Measurements from ENCODE around the gene CELF4.

CELF4 gene

DNA sequence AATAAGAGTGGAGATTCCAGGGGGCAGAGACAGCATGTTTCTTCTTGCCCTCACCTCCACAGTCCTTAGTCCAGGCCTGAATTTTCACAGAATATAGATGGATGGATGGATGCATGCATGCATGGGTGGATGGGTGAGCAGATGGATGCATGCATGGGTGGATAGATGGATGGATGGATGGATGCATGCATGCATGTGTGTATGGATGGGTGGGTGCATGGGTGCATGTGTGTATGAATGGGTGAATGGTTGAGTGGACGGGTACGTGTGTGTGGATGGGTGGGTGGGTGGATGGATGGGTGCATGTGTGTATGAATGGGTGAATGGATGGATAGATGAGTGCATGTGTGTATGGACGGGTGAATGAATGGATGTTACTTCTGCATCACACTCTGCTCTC lies 153.3 kb downstream of the CELF4 start:
- no peak overlapping the region for H3K9ac ChIP-seq (ENCODE audit: low read length)
- H3K4me1 ChIP-seq (ENCODE audit: control insufficient read depth, insufficient read depth, low read length): peaks cover 18% of the 10 kb centered on the region
- H3K4me3 ChIP-seq (ENCODE audit: low read depth, low read length): no peak overlapping the region
- peaks cover 45% of the 10 kb centered on the region for H3K27me3 ChIP-seq (ENCODE audit: control insufficient read depth, insufficient read depth, low read length)
- H3K27ac ChIP-seq (ENCODE audit: low read depth, low read length): no peak overlapping the region
- no peaks in the 10 kb centered on the region for H3K9me3 ChIP-seq (ENCODE audit: control insufficient read depth, insufficient read depth, low read depth, low read length)
- H3K36me3 ChIP-seq (ENCODE audit: control insufficient read depth, insufficient read depth, low read length): no peaks in the 10 kb centered on the region

GRCh38 chr18:37409878-37410277 lies 155.7 kb downstream of the CELF4 start:
- H3K27me3 ChIP-seq (ENCODE audit: control insufficient read depth, insufficient read depth, low read length): peaks cover 30% of the 10 kb centered on the region
- H3K4me3 ChIP-seq (ENCODE audit: low read depth, low read length): no peak overlapping the region
- no peaks in the 10 kb centered on the region for H3K9me3 ChIP-seq (ENCODE audit: control insufficient read depth, insufficient read depth, low read depth, low read length)
- H3K36me3 ChIP-seq (ENCODE audit: control insufficient read depth, insufficient read depth, low read length): no peaks in the 10 kb centered on the region
- H3K27ac ChIP-seq (ENCODE audit: low read depth, low read length): no peak overlapping the region
- peaks cover 18% of the 10 kb centered on the region for H3K4me1 ChIP-seq (ENCODE audit: control insufficient read depth, insufficient read depth, low read length)
- no peak overlapping the region for H3K9ac ChIP-seq (ENCODE audit: low read length)

GRCh38 chr18:37408676-37409265 lies 156.8 kb downstream of the CELF4 start:
- H3K36me3 ChIP-seq (ENCODE audit: control insufficient read depth, insufficient read depth, low read length): no peaks in the 10 kb centered on the region
- H3K9me3 ChIP-seq (ENCODE audit: control insufficient read depth, insufficient read depth, low read depth, low read length): no peaks in the 10 kb centered on the region
- no peak overlapping the region for H3K27ac ChIP-seq (ENCODE audit: low read depth, low read length)
- peaks cover 28% of the 10 kb centered on the region for H3K27me3 ChIP-seq (ENCODE audit: control insufficient read depth, insufficient read depth, low read length)
- H3K9ac ChIP-seq (ENCODE audit: low read length): no peak overlapping the region
- peaks cover 18% of the 10 kb centered on the region for H3K4me1 ChIP-seq (ENCODE audit: control insufficient read depth, insufficient read depth, low read length)
- no peak overlapping the region for H3K4me3 ChIP-seq (ENCODE audit: low read depth, low read length)

DNA sequence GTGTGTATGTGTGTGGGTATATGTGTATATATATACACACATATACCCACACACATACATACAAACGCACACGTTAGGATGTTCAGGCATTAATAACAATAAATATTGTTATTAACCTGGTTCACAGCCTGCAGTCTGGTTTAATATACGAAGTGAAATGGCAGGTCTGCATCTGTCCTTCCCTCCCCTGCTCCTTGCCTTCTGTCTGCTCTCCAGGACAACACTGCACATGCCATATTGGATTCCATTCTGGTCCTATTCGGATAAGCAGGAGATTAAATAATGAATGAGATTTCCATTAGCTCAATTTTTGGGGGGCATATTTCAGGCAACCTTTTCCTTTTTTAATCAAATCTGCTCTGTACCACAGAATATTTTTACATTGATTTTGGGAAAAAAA lies 158.0 kb downstream of the CELF4 start:
- H3K36me3 ChIP-seq (ENCODE audit: control insufficient read depth, insufficient read depth, low read length): no peaks in the 10 kb centered on the region
- H3K4me3 ChIP-seq (ENCODE audit: low read depth, low read length): no peak overlapping the region
- peaks cover 22% of the 10 kb centered on the region for H3K27me3 ChIP-seq (ENCODE audit: control insufficient read depth, insufficient read depth, low read length)
- H3K4me1 ChIP-seq (ENCODE audit: control insufficient read depth, insufficient read depth, low read length): peaks cover 30% of the 10 kb centered on the region
- no peaks in the 10 kb centered on the region for H3K9me3 ChIP-seq (ENCODE audit: control insufficient read depth, insufficient read depth, low read depth, low read length)
- no peak overlapping the region for H3K9ac ChIP-seq (ENCODE audit: low read length)
- no peak overlapping the region for H3K27ac ChIP-seq (ENCODE audit: low read depth, low read length)

- Histone ChIP-seq H3K27me3 (ENCODE audit: control insufficient read depth, insufficient read depth, low read length) (peaks cover 11% of the 10 kb centered on the region; the same call in 1 of the 2 replicates), H3K4me3 (ENCODE audit: low read depth, low read length) (no peak overlapping the region), H3K9me3 (ENCODE audit: control insufficient read depth, insufficient read depth, low read depth, low read length) (no peaks in the 10 kb centered on the region), H3K36me3 (ENCODE audit: control insufficient read depth, insufficient read depth, low read length) (no peaks in the 10 kb centered on the region), H3K4me1 (ENCODE audit: control insufficient read depth, insufficient read depth, low read length) (peaks cover 31% of the 10 kb centered on the region), H3K27ac (ENCODE audit: low read depth, low read length) (no peak overlapping the region), H3K9ac (ENCODE audit: low read length) (no peak overlapping the region)
Observed at GRCh38 chr18:37405772-37406171, 159.8 kb downstream of the CELF4 start.

DNA sequence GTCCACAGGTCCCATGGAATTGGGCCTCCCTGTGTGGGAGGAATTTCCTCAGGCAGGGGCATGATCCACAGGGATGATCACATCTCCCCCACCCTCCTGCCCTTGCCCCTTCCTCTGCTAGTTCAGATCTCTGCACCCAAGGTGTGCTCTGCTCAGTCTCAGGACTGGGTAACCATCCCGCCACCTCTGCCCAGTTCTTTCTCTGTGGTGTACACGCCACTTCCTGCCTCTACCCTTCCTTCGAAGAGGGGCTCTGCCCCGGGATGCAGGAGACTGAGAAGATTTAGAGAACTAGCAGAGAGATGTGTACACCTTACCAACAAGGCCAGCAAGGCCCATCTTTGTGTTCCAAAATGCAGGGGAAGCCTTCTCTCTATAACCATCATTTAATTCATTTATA lies 160.4 kb downstream of the CELF4 start:
- Histone ChIP-seq H3K4me1 (ENCODE audit: control insufficient read depth, insufficient read depth, low read length) (peaks cover 28% of the 10 kb centered on the region), H3K4me3 (ENCODE audit: low read depth, low read length) (no peak overlapping the region), H3K27me3 (ENCODE audit: control insufficient read depth, insufficient read depth, low read length) (peaks cover 11% of the 10 kb centered on the region; the same call in 1 of the 2 replicates), H3K9me3 (ENCODE audit: control insufficient read depth, insufficient read depth, low read depth, low read length) (no peaks in the 10 kb centered on the region), H3K9ac (ENCODE audit: low read length) (no peak overlapping the region), H3K36me3 (ENCODE audit: control insufficient read depth, insufficient read depth, low read length) (no peaks in the 10 kb centered on the region), H3K27ac (ENCODE audit: low read depth, low read length) (no peak overlapping the region)

DNA sequence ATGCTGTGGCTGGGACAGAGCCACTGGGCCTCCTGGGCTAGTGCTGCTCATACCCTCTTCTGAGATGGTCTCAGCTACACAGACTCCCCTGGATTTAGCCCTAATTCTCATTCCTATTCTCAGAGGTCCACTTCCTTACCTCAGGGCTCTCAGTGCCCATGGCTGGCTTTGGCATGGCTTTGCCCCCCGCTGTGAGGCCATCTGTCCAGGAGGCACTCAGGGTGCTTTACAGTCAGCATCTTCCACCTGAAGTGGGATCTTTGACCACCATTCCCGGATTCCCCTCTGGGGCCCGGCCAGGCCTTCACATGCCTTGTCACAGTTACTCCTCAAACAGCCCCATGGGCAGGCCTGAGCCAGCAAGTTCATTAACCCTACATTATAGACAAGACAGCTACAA lies 161.8 kb downstream of the CELF4 start:
- H3K4me1 ChIP-seq (ENCODE audit: control insufficient read depth, insufficient read depth, low read length): peaks cover 14% of the 10 kb centered on the region
- no peak overlapping the region for H3K4me3 ChIP-seq (ENCODE audit: low read depth, low read length)
- H3K36me3 ChIP-seq (ENCODE audit: control insufficient read depth, insufficient read depth, low read length): no peaks in the 10 kb centered on the region
- no peaks in the 10 kb centered on the region for H3K9me3 ChIP-seq (ENCODE audit: control insufficient read depth, insufficient read depth, low read depth, low read length)
- H3K9ac ChIP-seq (ENCODE audit: low read length): no peak overlapping the region
- peaks cover 18% of the 10 kb centered on the region for H3K27me3 ChIP-seq (ENCODE audit: control insufficient read depth, insufficient read depth, low read length)
- no peak overlapping the region for H3K27ac ChIP-seq (ENCODE audit: low read depth, low read length)

GRCh38 chr18:37403100-37403781 lies 162.4 kb downstream of the CELF4 start:
- Histone ChIP-seq H3K27ac (ENCODE audit: low read depth, low read length) (no peak overlapping the region), H3K9ac (ENCODE audit: low read length) (no peak overlapping the region), H3K27me3 (ENCODE audit: control insufficient read depth, insufficient read depth, low read length) (peaks cover 24% of the 10 kb centered on the region)

DNA sequence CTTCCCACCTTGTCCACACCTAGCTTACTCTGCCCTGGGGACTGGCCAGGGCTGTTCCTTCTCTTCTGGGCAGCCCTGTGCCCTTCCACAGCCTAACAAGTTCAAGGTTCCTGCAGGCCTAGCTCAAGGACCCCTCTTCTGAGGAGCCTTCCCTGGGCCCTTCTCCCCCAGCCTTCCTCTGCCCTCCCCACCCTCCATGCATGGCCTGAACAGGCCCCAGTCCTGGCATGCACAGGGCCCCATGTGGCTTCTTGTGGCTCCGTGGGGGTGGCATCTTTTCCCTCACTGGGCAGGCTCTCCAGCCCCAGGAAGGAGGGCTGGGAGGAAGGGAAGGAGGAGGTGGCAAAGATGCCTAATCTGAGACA lies 162.9 kb downstream of the CELF4 start:
- no peak overlapping the region for H3K27ac ChIP-seq (ENCODE audit: low read depth, low read length)
- no peak overlapping the region for H3K4me3 ChIP-seq (ENCODE audit: low read depth, low read length)
- no peaks in the 10 kb centered on the region for H3K9me3 ChIP-seq (ENCODE audit: control insufficient read depth, insufficient read depth, low read depth, low read length)
- H3K36me3 ChIP-seq (ENCODE audit: control insufficient read depth, insufficient read depth, low read length): no peaks in the 10 kb centered on the region
- H3K27me3 ChIP-seq (ENCODE audit: control insufficient read depth, insufficient read depth, low read length): peaks cover 29% of the 10 kb centered on the region
- peaks cover 17% of the 10 kb centered on the region for H3K4me1 ChIP-seq (ENCODE audit: control insufficient read depth, insufficient read depth, low read length)
- H3K9ac ChIP-seq (ENCODE audit: low read length): no peak overlapping the region

More at GRCh38 chr18:37403100-37403781, 162.4 kb downstream of the CELF4 start:
- no peaks in the 10 kb centered on the region for H3K36me3 ChIP-seq (ENCODE audit: control insufficient read depth, insufficient read depth, low read length)
- H3K9me3 ChIP-seq (ENCODE audit: control insufficient read depth, insufficient read depth, low read depth, low read length): no peaks in the 10 kb centered on the region
- peaks cover 15% of the 10 kb centered on the region for H3K4me1 ChIP-seq (ENCODE audit: control insufficient read depth, insufficient read depth, low read length)
- H3K4me3 ChIP-seq (ENCODE audit: low read depth, low read length): no peak overlapping the region

DNA sequence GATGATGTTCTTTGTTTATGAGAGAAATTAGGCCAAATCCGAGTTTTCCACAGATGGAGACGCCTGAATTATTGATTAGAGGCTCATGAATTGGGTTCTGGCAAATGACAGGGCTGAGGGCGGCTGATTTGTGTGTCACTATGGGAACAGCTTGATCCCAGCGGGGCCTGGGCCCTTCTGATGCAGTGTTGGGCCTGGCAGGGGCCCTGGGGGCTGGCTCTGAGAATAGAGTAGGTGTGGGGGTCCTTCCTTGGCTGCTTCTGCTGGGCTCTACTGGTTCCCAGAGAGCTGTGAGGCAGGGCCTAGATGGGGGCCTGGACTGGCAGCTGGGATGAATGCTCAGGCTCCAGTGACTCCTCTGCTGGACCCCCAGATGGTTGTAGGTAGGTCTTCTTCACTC lies 164.8 kb downstream of the CELF4 start:
- H3K27ac ChIP-seq (ENCODE audit: low read depth, low read length): no peak overlapping the region
- H3K27me3 ChIP-seq (ENCODE audit: control insufficient read depth, insufficient read depth, low read length): peaks cover 48% of the 10 kb centered on the region
- peaks cover 17% of the 10 kb centered on the region for H3K4me1 ChIP-seq (ENCODE audit: control insufficient read depth, insufficient read depth, low read length)
- H3K4me3 ChIP-seq (ENCODE audit: low read depth, low read length): no peak overlapping the region
- H3K36me3 ChIP-seq (ENCODE audit: control insufficient read depth, insufficient read depth, low read length): no peaks in the 10 kb centered on the region
- no peaks in the 10 kb centered on the region for H3K9me3 ChIP-seq (ENCODE audit: control insufficient read depth, insufficient read depth, low read depth, low read length)
- no peak overlapping the region for H3K9ac ChIP-seq (ENCODE audit: low read length)

- H3K9me3 ChIP-seq (ENCODE audit: control insufficient read depth, insufficient read depth, low read depth, low read length): no peaks in the 10 kb centered on the region
- H3K27ac ChIP-seq (ENCODE audit: low read depth, low read length): no peak overlapping the region
- H3K36me3 ChIP-seq (ENCODE audit: control insufficient read depth, insufficient read depth, low read length): no peaks in the 10 kb centered on the region
- no peak overlapping the region for H3K4me3 ChIP-seq (ENCODE audit: low read depth, low read length)
- peaks cover 65% of the 10 kb centered on the region for H3K27me3 ChIP-seq (ENCODE audit: control insufficient read depth, insufficient read depth, low read length)
- peaks cover 22% of the 10 kb centered on the region for H3K4me1 ChIP-seq (ENCODE audit: control insufficient read depth, insufficient read depth, low read length)
- H3K9ac ChIP-seq (ENCODE audit: low read length): no peak overlapping the region
Observed at GRCh38 chr18:37398248-37398920, 167.2 kb downstream of the CELF4 start.

All from HUES6 (cell line).